ENCODE data around the gene FGD5. TPM values are rescaled to one million over a fixed set of nuclear protein-coding genes. Genes with fewer than 3 reads are reported as not detected.

Gene FGD5
- total and polyA plus RNA-seq, 9 of the 15 experiments (the other 6 are each of a cell fraction or from before 2014, with no cell fraction given): 0.18 TPM; not detected in 8

GRCh38 chr3:14816359-14816758 is 2.4 kb upstream of the FGD5 start:
- Histone ChIP-seq H3K27ac (ENCODE audit: extremely low read depth, low read depth, low read length) (no peak overlapping the region), H3K4me3 (no peak overlapping the region), H3K4me2 (ENCODE audit: insufficient read depth, low read length) (no peak overlapping the region), H3K36me3 (ENCODE audit: control insufficient read depth, insufficient read depth, low read length) (no peaks in the 10 kb centered on the region), H3K9me1 (ENCODE audit: control insufficient read depth, insufficient read depth, low read length) (no peaks in the 10 kb centered on the region), H3K9me3 (replicated peaks; ENCODE audit: control insufficient read depth, insufficient read depth, low read depth, low read length) (no peaks in the 10 kb centered on the region), H3K27me3 (ENCODE audit: control insufficient read depth in 2 of 2, insufficient read depth in 2 of 2, low read length in 2 of 2) (peaks cover 70 to 92% of the 10 kb centered on the region in 2 experiments), H2AFZ (ENCODE audit: low read depth, low read length) (no peak overlapping the region), H3K9ac (ENCODE audit: insufficient read depth in 1 of 2, low read depth in 2 of 2, low read length in 2 of 2) (no peak overlapping the region), H3K4me1 (replicated peaks in 1 of 2; ENCODE audit: control insufficient read depth in 2 of 2, insufficient read depth in 2 of 2, low read length in 2 of 2) (peaks cover 0 to 5% of the 10 kb centered on the region in 2 experiments; a peak in 1 of 5 replicates), H4K20me1 (replicated peaks; ENCODE audit: control insufficient read depth, insufficient read depth, low read length) (peaks cover 17% of the 10 kb centered on the region), H3K79me2 (ENCODE audit: control insufficient read depth, insufficient read depth, low read length) (no peaks in the 10 kb centered on the region)
- no TSS peak for BruUV-seq (replicated peaks)
- ChIA-PET POLR2A (interaction anchor here (2.0 kb wide), 1 partner anchor 16 kb away, joined by 6 read pairs; no protein-coding TSS in a partner anchor), CTCF (ENCODE audit: low intra/inter-chr PET ratio) (no interaction called here)
- intact Hi-C loops (cut with micrococcal nuclease): no loop called here
- FAIRE-seq (no peak), DNase-seq (ENCODE audit: extremely low read depth in 1 of 4, low spot score in 3 of 4) (no peak), ATAC-seq (no peak)
- 0% methylated on average over 3 of the region's 3 CpGs for WGBS (ENCODE audit: insufficient coverage, low coverage, missing lambda C conversion rate)
- in situ Hi-C loops (cut with MboI): no loop called here
- TF ChIP-seq CTCFL (IDR thresholded peaks at IDR 0.05; ENCODE audit: borderline replicate concordance, insufficient read depth, low read depth, low read length, poor library complexity, severe bottlenecking): no peak
- peak in 1 of 2 experiments; percentile 49; a peak in 1 of 4 replicates for TF ChIP-seq KDM1A (IDR thresholded peaks at IDR 0.05)
- no peak for TF ChIP-seq PCBP2 (IDR thresholded peaks at IDR 0.05; ENCODE audit: low read depth, low read length, poor library complexity, severe bottlenecking)
- TF ChIP-seq PBX2 (CRISPR knock-in tag; IDR thresholded peaks at IDR 0.05; ENCODE audit: low read depth): no peak
- no peak for TF ChIP-seq PBX2 (tag; conservative IDR thresholded peaks at IDR 0.05; ENCODE audit: low read depth)
- peak; percentile 95 for TF ChIP-seq RBM25 (IDR thresholded peaks at IDR 0.05; ENCODE audit: low read depth, low read length, severe bottlenecking)
- 0 out of 2 replicates have a peak, but pooled peaks have one; percentile 37 for TF ChIP-seq SMARCA5 (IDR thresholded peaks at IDR 0.05)
- TF ChIP-seq NCOA2 (IDR thresholded peaks at IDR 0.05; ENCODE audit: partially characterized antibody in 2 of 2): no peak
- TF ChIP-seq HMGXB4 (CRISPR knock-in tag; IDR thresholded peaks at IDR 0.05): no peak
- TF ChIP-seq MBD1 (CRISPR knock-in tag; IDR thresholded peaks at IDR 0.05): no peak
- peak; percentile 78 for TF ChIP-seq BCOR (IDR thresholded peaks at IDR 0.05)

Measured in K562 (cell line).